GM19468 (cell line): ENCODE data around the gene BYSL.

ENCODE experiments used
- ATAC-seq: cut with Tn5 transposase; IDR thresholded peaks from one replicate; pipeline ENCODE4 v1.9.1; 2021; ENCODE audit warnings: mild to moderate bottlenecking, moderate library complexity, moderate number of reproducible peaks; ENCODE audit not compliant: unreplicated experiment; ENCODE audit errors: extremely low read depth

Gene BYSL

GRCh38 chr6:41972826-41973225, 51.5 kb downstream of the BYSL start:
- no peak for ATAC-seq

- ATAC-seq = no peak
These were observed 53.1 kb downstream of the BYSL start for GRCh38 chr6:41974281-41974825.

- ATAC-seq = no peak
These were observed 54.0 kb downstream of the BYSL start for GRCh38 chr6:41975276-41975675.

- ATAC-seq = no peak
These were observed 55.6 kb downstream of the BYSL start for GRCh38 chr6:41976794-41977484.
